GM18870 (cell line): Measurements from ENCODE around the gene MAPK9.
"Not testable (repeated sequence)": the region's sequence is repeated elsewhere in the genome, so short reads cannot be mapped to it uniquely, and the experiment has no call there.

Experiments used
- ATAC-seq: cut with Tn5 transposase; IDR thresholded peaks from one replicate; pipeline ENCODE4 v1.9.1; 2021; ENCODE audit warnings: moderate library complexity; ENCODE audit not compliant: unreplicated experiment

Gene MAPK9

GRCh38 chr5:180238631-180239030, 53.3 kb downstream of the MAPK9 start:
- no peak for ATAC-seq

DNA sequence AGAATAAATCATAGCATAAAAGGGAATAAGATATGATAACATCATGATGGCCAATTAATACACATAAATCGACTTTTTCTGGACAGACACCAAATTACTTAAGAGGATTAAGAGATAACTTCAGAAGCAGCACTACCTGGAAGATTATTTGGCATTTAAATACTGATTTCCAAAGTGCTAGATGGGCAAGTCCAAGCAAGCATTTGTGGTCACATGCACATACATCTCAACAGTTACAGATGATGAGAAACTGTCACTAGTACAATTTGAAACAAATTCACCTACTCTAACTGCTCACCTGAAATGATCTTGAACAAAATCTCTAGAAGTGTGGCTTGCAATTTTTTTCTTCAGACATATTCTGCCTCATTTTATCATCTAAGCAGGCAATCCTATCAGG, 56.0 kb downstream of the MAPK9 start:
- no peak for ATAC-seq

DNA sequence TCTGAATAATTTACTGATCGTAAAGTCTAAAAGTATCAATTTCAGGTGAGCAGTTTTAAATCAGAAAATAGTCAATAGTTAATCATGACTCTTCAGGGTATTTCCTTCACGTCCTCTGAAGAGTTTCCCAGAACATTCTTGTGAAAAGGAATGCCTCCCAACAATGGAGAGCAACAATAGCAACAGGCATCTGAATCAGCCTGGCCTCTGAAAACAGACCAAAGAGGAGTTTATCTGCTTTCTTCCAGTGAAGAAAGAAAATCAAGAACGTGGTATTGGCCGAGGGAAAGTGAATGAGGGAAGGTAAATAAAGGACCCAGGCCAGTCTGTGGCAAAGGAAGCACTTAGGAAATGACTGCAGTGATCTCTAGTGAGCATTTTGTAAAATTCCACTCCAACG, 56.8 kb downstream of the MAPK9 start:
- ATAC-seq, result no peak

GRCh38 chr5:180234271-180234670, 57.6 kb downstream of the MAPK9 start:
- no peak for ATAC-seq

- no peak for ATAC-seq
These were observed 58.2 kb downstream of the MAPK9 start for GRCh38 chr5:180233729-180234128.

GRCh38 chr5:180230017-180230416, 61.9 kb downstream of the MAPK9 start:
- ATAC-seq, result no peak

- ATAC-seq, result no peak
These were observed 69.8 kb downstream of the MAPK9 start for GRCh38 chr5:180222056-180222455.

GRCh38 chr5:180217797-180218196, 74.1 kb downstream of the MAPK9 start:
- ATAC-seq, result no peak

- ATAC-seq, result no peak
These were observed 75.2 kb downstream of the MAPK9 start for GRCh38 chr5:180216646-180217171.

GRCh38 chr5:180215783-180216630, 75.9 kb downstream of the MAPK9 start:
- ATAC-seq, result no peak

DNA sequence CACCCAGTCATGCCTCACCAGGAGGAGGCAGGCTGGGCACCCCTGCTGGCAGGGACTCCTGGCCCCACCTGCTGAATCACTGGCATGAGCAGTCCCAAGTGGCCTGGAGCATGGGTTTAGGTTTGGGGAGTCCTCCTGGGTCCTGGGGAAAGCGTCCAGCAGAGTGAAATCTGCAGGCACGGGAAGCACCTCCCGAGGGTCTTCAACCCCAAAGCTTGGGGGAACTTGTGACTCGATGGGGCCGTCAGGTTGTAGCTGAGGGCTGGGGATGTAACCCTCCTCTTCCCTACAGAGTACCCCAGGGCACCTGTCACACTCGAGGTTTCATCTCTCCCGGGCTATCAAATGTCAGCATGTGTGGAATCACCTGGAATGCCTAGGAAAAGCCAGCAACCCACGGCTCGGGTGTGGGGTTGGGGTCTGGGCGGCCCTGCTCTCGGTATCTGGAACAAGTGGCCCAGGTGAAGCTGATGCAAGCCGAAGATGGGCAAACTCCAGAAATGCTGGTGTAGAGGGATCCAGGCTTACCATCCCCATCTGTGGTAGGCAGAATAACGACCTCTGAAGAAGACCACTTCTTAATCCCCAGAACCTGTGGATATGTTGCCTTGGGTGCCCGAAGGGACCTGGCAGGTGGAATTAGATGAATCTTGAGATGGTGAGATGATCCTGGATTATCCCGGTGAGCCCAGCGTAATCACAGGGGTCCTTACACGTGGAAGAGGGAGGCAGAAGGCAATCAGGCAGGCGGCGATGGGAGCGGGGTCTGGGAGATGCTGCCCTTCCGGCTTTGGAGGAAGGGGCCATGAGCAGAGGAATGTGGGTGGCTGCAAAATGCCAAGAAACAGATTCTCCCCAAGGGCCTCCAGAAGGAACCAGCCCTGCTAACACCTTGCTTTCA, 76.8 kb downstream of the MAPK9 start:
- no peak for ATAC-seq

DNA sequence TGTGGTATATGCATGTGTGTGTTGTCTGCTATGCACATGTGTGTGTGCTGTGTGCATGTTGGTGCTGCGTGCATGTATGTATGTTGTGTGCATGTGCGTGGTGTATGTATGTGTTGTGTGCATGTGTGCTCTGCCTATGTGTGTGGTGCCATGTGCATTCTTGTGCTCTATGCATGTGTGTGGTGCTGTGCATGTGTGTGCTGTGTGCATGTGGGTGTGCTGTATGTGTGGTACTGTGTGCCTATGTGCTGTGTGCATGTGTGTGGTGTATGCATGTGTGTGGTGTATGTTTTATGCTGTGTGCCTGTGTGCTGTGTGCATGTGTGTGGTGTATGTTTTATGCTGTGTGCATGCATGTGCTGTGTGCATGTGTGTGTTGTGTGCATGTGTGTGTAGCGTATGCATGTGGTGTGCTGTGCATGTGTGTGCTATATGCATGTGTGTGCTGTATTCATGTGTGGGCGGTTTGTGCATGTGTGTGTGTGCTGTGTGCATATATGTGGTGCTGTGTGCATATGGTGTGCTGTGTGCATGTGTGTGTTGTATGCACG, 78.2 kb downstream of the MAPK9 start:
- ATAC-seq, result no peak

DNA sequence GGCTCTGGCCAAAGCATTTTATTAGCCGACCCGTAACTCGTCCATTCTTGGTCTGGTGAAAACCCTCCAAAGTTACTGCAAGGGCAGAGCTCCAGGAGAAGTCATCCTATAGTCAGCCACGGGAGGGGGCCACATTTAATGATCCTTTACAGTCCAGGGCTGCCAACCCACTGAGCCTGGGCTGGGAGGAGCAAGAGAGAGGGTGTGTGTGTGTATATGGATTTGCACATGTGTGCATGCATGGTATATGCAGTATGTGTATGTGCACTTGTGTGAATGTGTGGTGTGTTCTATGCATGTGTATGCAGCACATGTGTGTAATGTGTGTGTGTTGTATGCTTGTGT, 78.7 kb downstream of the MAPK9 start:
- no peak for ATAC-seq

DNA sequence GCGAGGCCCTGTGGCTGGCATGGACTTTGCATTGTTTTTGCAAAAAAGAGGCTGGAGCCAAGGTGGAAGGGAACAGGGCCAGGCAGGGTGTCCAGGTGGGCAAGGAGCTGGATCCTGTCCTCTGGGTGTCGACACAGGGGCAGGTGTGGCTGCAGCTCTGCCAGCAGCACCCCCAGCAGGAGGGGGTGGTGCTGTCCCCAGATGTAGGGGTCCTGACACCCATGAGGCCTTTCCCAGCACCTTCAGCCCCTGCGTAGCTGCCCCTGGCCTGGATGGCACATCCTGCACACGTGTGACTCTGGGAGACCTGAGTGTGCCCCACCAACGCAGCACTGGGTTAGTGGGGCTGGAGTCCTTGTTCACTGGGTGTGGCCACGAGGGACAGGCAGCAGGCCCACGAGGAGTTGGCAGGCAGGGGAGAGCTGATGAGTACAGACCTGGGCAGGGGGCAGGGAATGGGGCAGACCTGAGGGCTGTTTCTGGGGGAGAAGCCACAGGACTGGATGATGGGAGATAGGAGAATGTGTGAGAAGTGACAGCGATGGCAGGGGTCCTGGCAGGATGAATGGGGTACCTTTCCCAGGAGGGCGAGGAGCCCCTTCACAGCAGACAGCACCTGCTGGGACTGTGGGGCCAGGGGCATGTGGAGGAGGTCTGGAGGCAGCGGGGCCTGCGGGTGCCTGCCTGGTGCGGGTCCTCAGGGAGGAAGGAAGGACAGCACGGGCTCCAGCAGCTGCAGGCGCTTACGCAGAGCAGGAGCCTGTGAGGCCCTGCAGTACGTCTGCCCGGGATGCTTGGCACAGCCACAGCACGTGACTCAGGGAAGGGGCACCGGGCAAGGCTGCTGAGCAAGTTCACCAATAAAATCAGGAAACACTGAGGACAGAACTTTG, 79.3 kb downstream of the MAPK9 start:
- ATAC-seq, result no peak

DNA sequence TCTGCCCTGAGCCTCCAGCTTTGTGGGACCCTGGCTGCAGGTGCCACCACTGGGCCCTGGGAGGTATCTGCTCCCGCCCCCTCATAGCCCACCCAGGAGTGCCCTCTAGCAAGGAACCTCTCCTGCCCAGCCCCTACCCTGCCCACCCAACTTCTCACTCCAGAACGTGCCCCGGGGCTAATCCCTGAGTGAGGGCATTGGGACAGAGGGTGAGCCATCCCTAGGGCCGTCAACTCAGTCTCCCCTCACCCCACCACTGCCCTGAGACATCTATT, 80.2 kb downstream of the MAPK9 start:
- no peak for ATAC-seq

DNA sequence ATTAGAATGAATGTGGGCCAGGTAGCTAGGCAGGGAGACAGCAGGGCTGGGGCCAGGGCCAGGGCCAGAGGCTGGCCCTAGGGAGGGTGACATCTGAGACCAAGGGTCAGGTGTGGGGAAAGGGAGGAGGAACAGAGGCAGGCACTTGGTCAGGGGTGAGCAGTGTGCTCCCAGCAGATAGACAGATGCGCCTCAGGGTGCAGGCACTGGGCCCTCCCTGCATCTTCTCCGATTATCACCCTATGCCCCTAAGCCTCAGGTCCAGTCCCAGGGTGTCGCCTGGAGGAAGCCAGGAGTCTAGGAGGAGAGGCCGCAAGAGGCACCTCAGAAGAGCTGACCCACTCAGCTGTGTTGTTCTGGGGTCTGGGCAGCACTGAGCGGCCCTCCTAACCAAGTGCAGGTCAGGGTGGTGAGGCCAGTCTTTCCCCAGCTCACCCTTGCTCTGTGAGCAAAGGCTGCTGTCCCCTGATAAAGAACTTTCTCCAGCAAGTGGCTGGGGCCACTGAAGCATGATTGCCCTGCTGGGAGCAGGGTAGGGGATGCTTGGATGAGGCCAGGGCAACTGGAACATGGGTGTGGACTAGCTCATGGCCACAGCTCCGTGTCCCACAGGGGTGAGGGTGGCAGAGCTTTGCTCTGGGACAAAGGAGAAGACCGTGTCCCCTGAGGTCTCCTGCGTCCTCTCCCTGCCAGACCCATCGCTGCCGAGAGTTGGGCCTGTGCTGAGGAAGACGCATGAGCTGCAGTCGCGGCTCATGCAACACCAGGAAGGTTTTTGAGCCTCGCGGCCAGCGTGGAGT, 80.7 kb downstream of the MAPK9 start:
- ATAC-seq, result no peak

DNA sequence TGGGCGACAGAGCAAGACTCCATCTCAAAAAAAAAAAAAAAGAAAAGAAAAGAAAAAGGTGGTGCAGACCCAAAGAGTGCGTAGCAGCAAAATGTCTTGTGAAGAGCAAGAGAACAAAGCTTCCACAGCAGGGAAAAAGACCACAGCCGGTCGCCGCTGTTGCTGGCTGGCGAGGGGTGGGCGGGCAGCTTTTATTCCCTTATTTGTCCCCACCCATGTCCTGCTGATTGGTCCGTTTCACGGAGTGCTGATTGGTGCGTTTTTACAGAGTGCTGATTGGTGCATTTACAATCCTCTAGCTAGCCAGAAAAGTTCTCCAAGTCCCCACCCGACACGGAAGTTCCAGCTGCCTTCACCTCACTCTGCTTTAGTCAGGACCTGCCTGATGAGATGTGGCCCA, 81.8 kb downstream of the MAPK9 start:
- ATAC-seq, result not testable (repeated sequence)

- no peak for ATAC-seq
These were observed 82.7 kb downstream of the MAPK9 start, which contains the start of gene RASGEF1C for GRCh38 chr5:180209137-180209581. Gene RASGEF1C, minus strand, starts transcription at chr5:180209211. Its CDS starts 71,159 bp downstream, at chr5:180138052.

DNA sequence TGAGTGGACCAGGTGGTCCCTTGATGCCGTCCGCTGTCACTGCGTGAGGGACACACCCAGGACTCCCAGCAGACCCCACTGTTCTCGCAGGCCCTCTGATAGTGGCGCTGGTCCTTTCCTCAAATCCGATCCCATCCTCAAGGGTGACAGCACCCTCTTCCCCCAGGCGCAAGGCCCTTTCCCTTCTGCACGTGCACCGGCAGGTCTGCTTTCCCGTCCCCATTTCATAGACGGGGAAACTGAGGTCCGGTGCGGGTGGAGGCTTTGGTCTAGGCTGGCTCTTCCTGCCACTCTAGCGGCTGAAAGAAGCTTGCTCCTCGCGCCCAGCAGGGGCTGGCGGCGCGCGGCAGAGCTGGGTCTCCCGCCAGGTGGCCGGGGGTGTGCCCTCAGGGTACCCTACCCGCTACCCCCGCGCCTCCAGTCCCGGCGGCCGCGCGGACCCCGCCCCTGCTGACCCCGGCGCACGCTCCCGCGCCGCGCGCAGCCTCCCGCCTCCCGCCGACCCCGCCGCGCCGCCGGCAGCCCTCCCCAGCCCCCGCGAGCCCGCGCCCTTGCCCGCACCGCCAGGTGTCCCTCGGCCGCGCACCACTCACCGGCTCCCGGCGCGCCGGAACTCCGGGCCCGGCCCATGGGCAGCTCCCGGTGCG, 83.3 kb downstream of the MAPK9 start:
- no peak for ATAC-seq
